GM23338 (cell line): Measurements from ENCODE around the gene OR2G2. TPM values are rescaled to one million over a fixed set of nuclear protein-coding genes. Genes with fewer than 3 reads are reported as not detected.

Experiments
- ATAC-seq: fragments of 200-7000 bp; cut with Tn5 transposase; 3 replicates; pipeline ENCODE4 v1.9.1; 2020
- DNase-seq: peaks from one replicate; pipeline ENCODE4 v3.0.0-alpha.2; 2015; ENCODE audit warnings: low spot score
- H2AFZ ChIP-seq: fragments of 200-600 bp; sonication (generic); 2 replicates; pipeline ENCODE4 v1.8.0; 2016; ENCODE audit warnings: antibody characterized with exemption, mild to moderate bottlenecking, moderate library complexity
- H3F3A ChIP-seq: fragments of 200-600 bp; sonication (generic); replicated peaks from 2 replicates; pipeline ENCODE4 v1.8.0; 2017; ENCODE audit warnings: antibody characterized with exemption, mixed run types, low read depth
- H3K27ac ChIP-seq: fragments of 200-600 bp; sonication (generic); 2 replicates; pipeline ENCODE4 v1.6.1; 2016; ENCODE audit warnings: low read depth
- H3K27me3 ChIP-seq: fragments of 200-600 bp; sonication (generic); 2 replicates; pipeline ENCODE4 v1.8.0; 2016; ENCODE audit warnings: mild to moderate bottlenecking, mixed run types, moderate library complexity; ENCODE audit not compliant: insufficient read depth
- H3K36me3 ChIP-seq: fragments of 200-600 bp; sonication (generic); 2 replicates; pipeline ENCODE4 v1.8.0; 2016; ENCODE audit warnings: mild to moderate bottlenecking; ENCODE audit not compliant: insufficient read depth
- H3K4me1 ChIP-seq: fragments of 200-600 bp; sonication (generic); 2 replicates; pipeline ENCODE4 v1.8.0; 2016; ENCODE audit warnings: mild to moderate bottlenecking, moderate library complexity; ENCODE audit not compliant: insufficient read depth
- H3K4me2 ChIP-seq: fragments of 200-600 bp; sonication (generic); 2 replicates; pipeline ENCODE4 v1.7.1; 2017; ENCODE audit warnings: mixed run types
- H3K4me3 ChIP-seq: fragments of 200-600 bp; sonication (generic); 2 replicates; pipeline ENCODE4 v1.6.1; 2016; ENCODE audit warnings: mixed run types
- H3K79me2 ChIP-seq: fragments of 200-600 bp; sonication (generic); replicated peaks from 2 replicates; pipeline ENCODE4 v1.8.0; 2017; ENCODE audit warnings: mild to moderate bottlenecking; ENCODE audit not compliant: insufficient read depth
- H3K9me2 ChIP-seq: fragments of 200-600 bp; sonication (generic); 2 replicates; pipeline ENCODE4 v1.8.0; 2017; ENCODE audit not compliant: insufficient read depth
- H4K20me1 ChIP-seq: fragments of 200-600 bp; sonication (generic); replicated peaks from 2 replicates; pipeline ENCODE4 v1.8.0; 2017; ENCODE audit warnings: mild to moderate bottlenecking; ENCODE audit not compliant: insufficient read depth
- H3K27ac Mint-ChIP-seq: 2 replicates; pipeline ENCODE4 v1.8.0; 2020; ENCODE audit warnings: inconsistent platforms, mild to moderate bottlenecking, moderate library complexity, mixed read lengths
- H3K27me3 Mint-ChIP-seq: 3 replicates; pipeline ENCODE4 v1.8.0; 2022; ENCODE audit warnings: low read depth, mild to moderate bottlenecking, moderate library complexity, mixed read lengths, inconsistent platforms; ENCODE audit not compliant: insufficient read depth, poor library complexity
- H3K36me3 Mint-ChIP-seq: 3 replicates; pipeline ENCODE4 v1.8.0; 2021; ENCODE audit warnings: low read depth, mild to moderate bottlenecking, inconsistent platforms, moderate library complexity, mixed read lengths
- H3K4me1 Mint-ChIP-seq: 3 replicates; pipeline ENCODE4 v1.8.0; 2020; ENCODE audit warnings: mild to moderate bottlenecking, inconsistent platforms, mixed read lengths
- H3K4me3 Mint-ChIP-seq: 3 replicates; pipeline ENCODE4 v1.8.0; 2021; ENCODE audit warnings: moderate library complexity, mild to moderate bottlenecking, inconsistent platforms, mixed read lengths
- H3K9me3 Mint-ChIP-seq: 3 replicates; pipeline ENCODE4 v1.8.0; 2020; ENCODE audit warnings: moderate library complexity, mild to moderate bottlenecking, inconsistent platforms, mixed read lengths
- EZH2phosphoT487 ChIP-seq: fragments of 200-600 bp; sonication (generic); IDR thresholded peaks from one replicate; pipeline ENCODE4 v1.8.1; 2018; ENCODE audit warnings: antibody characterized with exemption; ENCODE audit not compliant: unreplicated experiment
- JUNB ChIP-seq: IDR thresholded peaks from one replicate; pipeline ENCODE4 v1.6.1; 2016; ENCODE audit warnings: antibody characterized with exemption; ENCODE audit not compliant: unreplicated experiment
- POLR2AphosphoS5 ChIP-seq: IDR thresholded peaks from 2 replicates; pipeline ENCODE4 v1.6.1; 2016; ENCODE audit warnings: antibody characterized with exemption, low read depth
- STAT1 ChIP-seq: IDR thresholded peaks from one replicate; pipeline ENCODE4 v1.6.1; 2016; ENCODE audit warnings: antibody characterized with exemption; ENCODE audit not compliant: unreplicated experiment
- ZNF331 ChIP-seq: fragments of 250-450 bp; sonication (Bioruptor Pico); IDR thresholded peaks from 2 replicates; pipeline ENCODE4 v1.5.0; 2020; ENCODE audit warnings: low read depth, mild to moderate bottlenecking, moderate library complexity
- polyA plus RNA-seq: library from polyadenylated mRNA; unstranded; fragments of >200 nt; fragmentation: Nextera tagmentation; extraction: Ambion mirVana; gene quantifications from 2 replicates; pipeline ENCODE4 v1.2.1, GENCODE V29; 2016
- total RNA-seq: library from RNA; depleted of rRNA; stranded (reverse); fragments of >200 nt; shearing (Covaris generic); gene quantifications from 2 replicates; pipeline ENCODE4 v1.2.3, GENCODE V29; 2014
- TF ChIP-seq, protein P1 (sequence below): IDR thresholded peaks from one replicate; pipeline ENCODE4 v1.6.1; 2018; ENCODE audit warnings: antibody characterized with exemption; ENCODE audit not compliant: unreplicated experiment
- TF ChIP-seq, protein P2 (sequence below), 2 experiments: fragments of 200-600 bp in 1 of 2; sonication (generic) in 1 of 2; conservative IDR thresholded peaks; 2 replicates each; pipeline versions ENCODE4 v1.5.1 to v1.6.1; 2016 to 2017; ENCODE audit warnings: antibody characterized with exemption in 2 of 2, low read depth in 2 of 2, mild to moderate bottlenecking in 2 of 2, moderate library complexity in 1 of 2
- TF ChIP-seq, protein P3 (sequence below): fragments of 250-450 bp; sonication (Bioruptor Pico); IDR thresholded peaks from 2 replicates; pipeline ENCODE4 v1.5.0; 2020; ENCODE audit warnings: mild to moderate bottlenecking, moderate library complexity

The OR2G2 gene
- total and polyA plus RNA-seq, 2 experiments from 2014 or later, result not detected

DNA sequence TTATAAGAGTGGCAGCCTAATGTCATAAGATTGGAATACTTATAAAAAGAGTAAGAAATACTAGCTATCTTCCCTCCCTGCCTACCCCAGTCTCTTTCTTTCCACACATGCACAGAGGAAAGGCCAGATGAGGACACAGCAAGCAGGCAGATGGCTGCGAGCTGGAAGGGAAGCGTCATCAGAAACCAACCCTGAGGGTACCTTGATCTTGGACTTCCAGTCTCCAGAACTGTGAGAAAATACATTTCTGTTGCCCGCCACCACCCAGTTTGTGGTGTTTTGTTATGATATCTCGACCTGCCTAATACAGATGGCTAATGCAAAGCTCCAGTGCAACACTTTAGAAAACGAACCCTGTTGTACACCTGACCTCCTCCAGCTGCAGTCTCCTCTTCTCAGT lies 49.6 kb upstream of the OR2G2 start:
- H3K4me1 Mint-ChIP-seq, result peaks cover 2% of the 10 kb centered on the region; the same call in 2 of the 3 replicates
- Histone ChIP-seq H4K20me1 (no peaks in the 10 kb centered on the region), H3K4me3 (no peak overlapping the region), H3K27me3 (no peaks in the 10 kb centered on the region), H3F3A (no peaks in the 10 kb centered on the region), H3K27ac (no peak overlapping the region), H3K9me2 (no peaks in the 10 kb centered on the region), H3K79me2 (no peaks in the 10 kb centered on the region), H3K36me3 (no peaks in the 10 kb centered on the region), H2AFZ (no peak overlapping the region; the same call in 1 of the 2 replicates), H3K4me2 (no peak overlapping the region), H3K4me1 (no peaks in the 10 kb centered on the region)
- H3K36me3 Mint-ChIP-seq, result no peaks in the 10 kb centered on the region
- ATAC-seq (no peak), DNase-seq (no peak)
- no peaks in the 10 kb centered on the region; the same call in 2 of the 3 replicates for H3K9me3 Mint-ChIP-seq
- no peak overlapping the region for H3K4me3 Mint-ChIP-seq
- H3K27me3 Mint-ChIP-seq, result peaks cover 2% of the 10 kb centered on the region
- H3K27ac Mint-ChIP-seq, result no peak overlapping the region
- no peak for TF ChIP-seq STAT1
- no peak for TF ChIP-seq JUNB
- no peak for TF ChIP-seq POLR2AphosphoS5
- TF ChIP-seq, protein P1, sequence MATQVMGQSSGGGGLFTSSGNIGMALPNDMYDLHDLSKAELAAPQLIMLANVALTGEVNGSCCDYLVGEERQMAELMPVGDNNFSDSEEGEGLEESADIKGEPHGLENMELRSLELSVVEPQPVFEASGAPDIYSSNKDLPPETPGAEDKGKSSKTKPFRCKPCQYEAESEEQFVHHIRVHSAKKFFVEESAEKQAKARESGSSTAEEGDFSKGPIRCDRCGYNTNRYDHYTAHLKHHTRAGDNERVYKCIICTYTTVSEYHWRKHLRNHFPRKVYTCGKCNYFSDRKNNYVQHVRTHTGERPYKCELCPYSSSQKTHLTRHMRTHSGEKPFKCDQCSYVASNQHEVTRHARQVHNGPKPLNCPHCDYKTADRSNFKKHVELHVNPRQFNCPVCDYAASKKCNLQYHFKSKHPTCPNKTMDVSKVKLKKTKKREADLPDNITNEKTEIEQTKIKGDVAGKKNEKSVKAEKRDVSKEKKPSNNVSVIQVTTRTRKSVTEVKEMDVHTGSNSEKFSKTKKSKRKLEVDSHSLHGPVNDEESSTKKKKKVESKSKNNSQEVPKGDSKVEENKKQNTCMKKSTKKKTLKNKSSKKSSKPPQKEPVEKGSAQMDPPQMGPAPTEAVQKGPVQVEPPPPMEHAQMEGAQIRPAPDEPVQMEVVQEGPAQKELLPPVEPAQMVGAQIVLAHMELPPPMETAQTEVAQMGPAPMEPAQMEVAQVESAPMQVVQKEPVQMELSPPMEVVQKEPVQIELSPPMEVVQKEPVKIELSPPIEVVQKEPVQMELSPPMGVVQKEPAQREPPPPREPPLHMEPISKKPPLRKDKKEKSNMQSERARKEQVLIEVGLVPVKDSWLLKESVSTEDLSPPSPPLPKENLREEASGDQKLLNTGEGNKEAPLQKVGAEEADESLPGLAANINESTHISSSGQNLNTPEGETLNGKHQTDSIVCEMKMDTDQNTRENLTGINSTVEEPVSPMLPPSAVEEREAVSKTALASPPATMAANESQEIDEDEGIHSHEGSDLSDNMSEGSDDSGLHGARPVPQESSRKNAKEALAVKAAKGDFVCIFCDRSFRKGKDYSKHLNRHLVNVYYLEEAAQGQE, result no peak
- TF ChIP-seq, protein P2, sequence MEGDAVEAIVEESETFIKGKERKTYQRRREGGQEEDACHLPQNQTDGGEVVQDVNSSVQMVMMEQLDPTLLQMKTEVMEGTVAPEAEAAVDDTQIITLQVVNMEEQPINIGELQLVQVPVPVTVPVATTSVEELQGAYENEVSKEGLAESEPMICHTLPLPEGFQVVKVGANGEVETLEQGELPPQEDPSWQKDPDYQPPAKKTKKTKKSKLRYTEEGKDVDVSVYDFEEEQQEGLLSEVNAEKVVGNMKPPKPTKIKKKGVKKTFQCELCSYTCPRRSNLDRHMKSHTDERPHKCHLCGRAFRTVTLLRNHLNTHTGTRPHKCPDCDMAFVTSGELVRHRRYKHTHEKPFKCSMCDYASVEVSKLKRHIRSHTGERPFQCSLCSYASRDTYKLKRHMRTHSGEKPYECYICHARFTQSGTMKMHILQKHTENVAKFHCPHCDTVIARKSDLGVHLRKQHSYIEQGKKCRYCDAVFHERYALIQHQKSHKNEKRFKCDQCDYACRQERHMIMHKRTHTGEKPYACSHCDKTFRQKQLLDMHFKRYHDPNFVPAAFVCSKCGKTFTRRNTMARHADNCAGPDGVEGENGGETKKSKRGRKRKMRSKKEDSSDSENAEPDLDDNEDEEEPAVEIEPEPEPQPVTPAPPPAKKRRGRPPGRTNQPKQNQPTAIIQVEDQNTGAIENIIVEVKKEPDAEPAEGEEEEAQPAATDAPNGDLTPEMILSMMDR (conservative IDR thresholded peaks at IDR 0.05; ENCODE audit: low read depth in 2 of 2), result no peak
- TF ChIP-seq, protein P3, sequence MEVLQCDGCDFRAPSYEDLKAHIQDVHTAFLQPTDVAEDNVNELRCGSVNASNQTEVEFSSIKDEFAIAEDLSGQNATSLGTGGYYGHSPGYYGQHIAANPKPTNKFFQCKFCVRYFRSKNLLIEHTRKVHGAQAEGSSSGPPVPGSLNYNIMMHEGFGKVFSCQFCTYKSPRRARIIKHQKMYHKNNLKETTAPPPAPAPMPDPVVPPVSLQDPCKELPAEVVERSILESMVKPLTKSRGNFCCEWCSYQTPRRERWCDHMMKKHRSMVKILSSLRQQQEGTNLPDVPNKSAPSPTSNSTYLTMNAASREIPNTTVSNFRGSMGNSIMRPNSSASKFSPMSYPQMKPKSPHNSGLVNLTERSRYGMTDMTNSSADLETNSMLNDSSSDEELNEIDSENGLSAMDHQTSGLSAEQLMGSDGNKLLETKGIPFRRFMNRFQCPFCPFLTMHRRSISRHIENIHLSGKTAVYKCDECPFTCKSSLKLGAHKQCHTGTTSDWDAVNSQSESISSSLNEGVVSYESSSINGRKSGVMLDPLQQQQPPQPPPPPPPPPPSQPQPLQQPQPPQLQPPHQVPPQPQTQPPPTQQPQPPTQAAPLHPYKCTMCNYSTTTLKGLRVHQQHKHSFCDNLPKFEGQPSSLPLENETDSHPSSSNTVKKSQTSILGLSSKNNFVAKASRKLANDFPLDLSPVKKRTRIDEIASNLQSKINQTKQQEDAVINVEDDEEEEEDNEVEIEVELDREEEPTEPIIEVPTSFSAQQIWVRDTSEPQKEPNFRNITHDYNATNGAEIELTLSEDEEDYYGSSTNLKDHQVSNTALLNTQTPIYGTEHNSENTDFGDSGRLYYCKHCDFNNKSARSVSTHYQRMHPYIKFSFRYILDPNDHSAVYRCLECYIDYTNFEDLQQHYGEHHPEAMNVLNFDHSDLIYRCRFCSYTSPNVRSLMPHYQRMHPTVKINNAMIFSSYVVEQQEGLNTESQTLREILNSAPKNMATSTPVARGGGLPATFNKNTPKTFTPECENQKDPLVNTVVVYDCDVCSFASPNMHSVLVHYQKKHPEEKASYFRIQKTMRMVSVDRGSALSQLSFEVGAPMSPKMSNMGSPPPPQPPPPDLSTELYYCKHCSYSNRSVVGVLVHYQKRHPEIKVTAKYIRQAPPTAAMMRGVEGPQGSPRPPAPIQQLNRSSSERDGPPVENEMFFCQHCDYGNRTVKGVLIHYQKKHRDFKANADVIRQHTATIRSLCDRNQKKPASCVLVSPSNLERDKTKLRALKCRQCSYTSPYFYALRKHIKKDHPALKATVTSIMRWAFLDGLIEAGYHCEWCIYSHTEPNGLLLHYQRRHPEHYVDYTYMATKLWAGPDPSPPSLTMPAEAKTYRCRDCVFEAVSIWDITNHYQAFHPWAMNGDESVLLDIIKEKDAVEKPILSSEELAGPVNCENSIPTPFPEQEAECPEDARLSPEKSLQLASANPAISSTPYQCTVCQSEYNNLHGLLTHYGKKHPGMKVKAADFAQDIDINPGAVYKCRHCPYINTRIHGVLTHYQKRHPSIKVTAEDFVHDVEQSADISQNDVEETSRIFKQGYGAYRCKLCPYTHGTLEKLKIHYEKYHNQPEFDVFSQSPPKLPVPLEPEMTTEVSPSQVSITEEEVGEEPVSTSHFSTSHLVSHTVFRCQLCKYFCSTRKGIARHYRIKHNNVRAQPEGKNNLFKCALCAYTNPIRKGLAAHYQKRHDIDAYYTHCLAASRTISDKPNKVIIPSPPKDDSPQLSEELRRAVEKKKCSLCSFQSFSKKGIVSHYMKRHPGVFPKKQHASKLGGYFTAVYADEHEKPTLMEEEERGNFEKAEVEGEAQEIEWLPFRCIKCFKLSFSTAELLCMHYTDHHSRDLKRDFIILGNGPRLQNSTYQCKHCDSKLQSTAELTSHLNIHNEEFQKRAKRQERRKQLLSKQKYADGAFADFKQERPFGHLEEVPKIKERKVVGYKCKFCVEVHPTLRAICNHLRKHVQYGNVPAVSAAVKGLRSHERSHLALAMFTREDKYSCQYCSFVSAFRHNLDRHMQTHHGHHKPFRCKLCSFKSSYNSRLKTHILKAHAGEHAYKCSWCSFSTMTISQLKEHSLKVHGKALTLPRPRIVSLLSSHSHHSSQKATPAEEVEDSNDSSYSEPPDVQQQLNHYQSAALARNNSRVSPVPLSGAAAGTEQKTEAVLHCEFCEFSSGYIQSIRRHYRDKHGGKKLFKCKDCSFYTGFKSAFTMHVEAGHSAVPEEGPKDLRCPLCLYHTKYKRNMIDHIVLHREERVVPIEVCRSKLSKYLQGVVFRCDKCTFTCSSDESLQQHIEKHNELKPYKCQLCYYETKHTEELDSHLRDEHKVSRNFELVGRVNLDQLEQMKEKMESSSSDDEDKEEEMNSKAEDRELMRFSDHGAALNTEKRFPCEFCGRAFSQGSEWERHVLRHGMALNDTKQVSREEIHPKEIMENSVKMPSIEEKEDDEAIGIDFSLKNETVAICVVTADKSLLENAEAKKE, result no peak
- TF ChIP-seq ZNF331, result no peak
- TF ChIP-seq EZH2phosphoT487, result no peak
